Measurements from ENCODE around the gene PCCA.
"Not testable (repeated sequence)": the region's sequence is repeated elsewhere in the genome, so short reads cannot be mapped to it uniquely, and the experiment has no call there.

Gene PCCA

GRCh38 chr13:100196375-100196774 lies 107.5 kb downstream of the PCCA start:
- no peak for DNase-seq (ENCODE audit: low read depth)

GRCh38 chr13:100197116-100197515 lies 108.2 kb downstream of the PCCA start:
- no peak for DNase-seq (ENCODE audit: low read depth)

- no peak for DNase-seq (ENCODE audit: low read depth)
Observed at GRCh38 chr13:100197591-100198365, 108.9 kb downstream of the PCCA start.

GRCh38 chr13:100203696-100204367 lies 114.9 kb downstream of the PCCA start:
- DNase-seq (ENCODE audit: low read depth), result no peak

GRCh38 chr13:100208002-100208401 lies 119.1 kb downstream of the PCCA start:
- no peak for DNase-seq (ENCODE audit: low read depth)

- no peak for DNase-seq (ENCODE audit: low read depth)
Observed at GRCh38 chr13:100208626-100209025, 119.7 kb downstream of the PCCA start.

GRCh38 chr13:100209857-100210825 lies 121.2 kb downstream of the PCCA start:
- DNase-seq (ENCODE audit: low read depth), result no peak

GRCh38 chr13:100211016-100211710 lies 122.3 kb downstream of the PCCA start:
- DNase-seq (ENCODE audit: low read depth), result no peak

GRCh38 chr13:100212904-100213553 lies 124.1 kb downstream of the PCCA start:
- DNase-seq (ENCODE audit: low read depth), result no peak

GRCh38 chr13:100213576-100213975 lies 124.7 kb downstream of the PCCA start:
- no peak for DNase-seq (ENCODE audit: low read depth)

- no peak for DNase-seq (ENCODE audit: low read depth)
Observed at GRCh38 chr13:100214886-100215285, 126.0 kb downstream of the PCCA start.

GRCh38 chr13:100221166-100221565 lies 132.3 kb downstream of the PCCA start:
- DNase-seq (ENCODE audit: low read depth), result no peak

- DNase-seq (ENCODE audit: low read depth), result not testable (repeated sequence)
Observed at GRCh38 chr13:100223966-100224530, 135.2 kb downstream of the PCCA start.

GRCh38 chr13:100229603-100230002 lies 140.7 kb downstream of the PCCA start:
- DNase-seq (ENCODE audit: low read depth), result no peak

- no peak for DNase-seq (ENCODE audit: low read depth)
Observed at GRCh38 chr13:100230769-100231149, 141.9 kb downstream of the PCCA start.

- no peak for DNase-seq (ENCODE audit: low read depth)
Observed at GRCh38 chr13:100231176-100231575, 142.3 kb downstream of the PCCA start.

- no peak for DNase-seq (ENCODE audit: low read depth)
Observed at GRCh38 chr13:100234006-100234405, 145.1 kb downstream of the PCCA start.

- no peak for DNase-seq (ENCODE audit: low read depth)
Observed at GRCh38 chr13:100234524-100235136, 145.7 kb downstream of the PCCA start.

- DNase-seq (ENCODE audit: low read depth), result no peak
Observed at GRCh38 chr13:100235311-100235901, 146.5 kb downstream of the PCCA start.
